HEK293 (cell line): ENCODE data around the gene SIKE1.

ENCODE experiments used
- CTCF ChIA-PET: fragments of 350-600 bp; formaldehyde crosslinking; extraction: SDS; loops from one replicate; lab custom pipeline; 2021; ENCODE audit warnings: antibody characterized with exemption; lab: Yijun Ruan, JAX
- POLR2A ChIA-PET: fragments of 300-600 bp; formaldehyde crosslinking; extraction: SDS; loops from one replicate; lab custom pipeline; 2020; ENCODE audit warnings: antibody characterized with exemption, inconsistent platforms; lab: Yijun Ruan, JAX
- H3K27ac ChIP-seq: fragments of 200-500 bp; sonication (Bioruptor generic); 2 replicates; pipeline ENCODE4 v1.5.1; 2014; ENCODE audit warnings: low read depth, low read length, control low read depth, inconsistent platforms; ENCODE audit errors: extremely low read depth
- H3K36me3 ChIP-seq, 2 experiments: fragments of 200-500 bp in 1 of 2; sonication (Bioruptor generic) in 1 of 2; 1 replicate in 1 of 2; 2 replicates in 1 of 2; pipeline ENCODE4 v1.5.1; 2014 to 2017; ENCODE audit warnings: inconsistent platforms in 2 of 2, low read length in 2 of 2; ENCODE audit not compliant: control insufficient read depth in 2 of 2, insufficient read depth in 1 of 2
- H3K4me1 ChIP-seq: fragments of 200-500 bp; sonication (Bioruptor generic); 2 replicates; pipeline ENCODE4 v1.5.1; 2014; ENCODE audit warnings: mild to moderate bottlenecking, low read length, inconsistent platforms; ENCODE audit not compliant: control insufficient read depth, insufficient read depth
- H3K4me3 ChIP-seq: 2 replicates; pipeline ENCODE4 v1.5.1; 2011; ENCODE audit warnings: low read depth, mild to moderate bottlenecking, control low read depth, low read length, moderate library complexity
- H3K9me3 ChIP-seq: fragments of 200-500 bp; sonication (Bioruptor generic); 2 replicates; pipeline ENCODE4 v1.5.1; 2014; ENCODE audit warnings: low read depth, low read length, inconsistent platforms; ENCODE audit not compliant: control insufficient read depth, insufficient read depth
- EGR2 ChIP-seq: fragments of 450-650 bp; formaldehyde crosslinking; IDR thresholded peaks from 2 replicates; pipeline ENCODE4 v1.5.1; 2016; ENCODE audit warnings: low read depth, missing biosample characterization, missing genetic modification characterization
- GLI4 ChIP-seq: fragments of 450-650 bp; formaldehyde crosslinking; IDR thresholded peaks from 2 replicates; pipeline ENCODE4 v1.5.1; 2016; ENCODE audit warnings: missing biosample characterization, missing genetic modification characterization
- GLIS1 ChIP-seq: fragments of 450-650 bp; formaldehyde crosslinking; IDR thresholded peaks from 2 replicates; pipeline ENCODE4 v1.5.1; 2016; ENCODE audit warnings: missing biosample characterization, missing genetic modification characterization
- KLF16 ChIP-seq: fragments of 450-650 bp; formaldehyde crosslinking; IDR thresholded peaks from 2 replicates; pipeline ENCODE4 v1.5.1; 2017; ENCODE audit warnings: missing biosample characterization, missing genetic modification characterization
- RBAK ChIP-seq: fragments of 450-650 bp; formaldehyde crosslinking; IDR thresholded peaks from 2 replicates; pipeline ENCODE4 v1.5.1; 2016; ENCODE audit warnings: missing biosample characterization, missing genetic modification characterization
- REPIN1 ChIP-seq: fragments of 450-650 bp; formaldehyde crosslinking; IDR thresholded peaks from 2 replicates; pipeline ENCODE4 v1.5.1; 2017; ENCODE audit warnings: missing biosample characterization, missing genetic modification characterization, low read depth
- SCRT2 ChIP-seq: fragments of 450-650 bp; formaldehyde crosslinking; IDR thresholded peaks from 2 replicates; pipeline ENCODE4 v1.5.1; 2016; ENCODE audit warnings: missing biosample characterization, missing genetic modification characterization
- SETDB1 ChIP-seq: IDR thresholded peaks from one replicate; pipeline ENCODE4 v1.6.1; 2017; ENCODE audit warnings: mild to moderate bottlenecking, low read length, moderate library complexity, mixed read lengths; ENCODE audit not compliant: insufficient read length
- SP3 ChIP-seq: fragments of 450-650 bp; formaldehyde crosslinking; IDR thresholded peaks from 2 replicates; pipeline ENCODE4 v1.5.1; 2016; ENCODE audit warnings: missing biosample characterization, missing genetic modification characterization
- YY1 ChIP-seq: fragments of 450-650 bp; formaldehyde crosslinking; IDR thresholded peaks from 2 replicates; pipeline ENCODE4 v1.5.1; 2018; ENCODE audit warnings: missing biosample characterization, missing genetic modification characterization
- ZBTB48 ChIP-seq: fragments of 450-650 bp; formaldehyde crosslinking; IDR thresholded peaks from 2 replicates; pipeline ENCODE4 v1.5.1; 2016; ENCODE audit warnings: missing biosample characterization, missing genetic modification characterization
- ZFP41 ChIP-seq: fragments of 450-650 bp; formaldehyde crosslinking; IDR thresholded peaks from 2 replicates; pipeline ENCODE4 v1.5.1; 2016; ENCODE audit warnings: missing biosample characterization, missing genetic modification characterization, borderline replicate concordance
- ZNF133 ChIP-seq: fragments of 450-650 bp; formaldehyde crosslinking; IDR thresholded peaks from 2 replicates; pipeline ENCODE4 v1.5.1; 2016; ENCODE audit warnings: missing biosample characterization, missing genetic modification characterization
- ZNF184 ChIP-seq: fragments of 450-650 bp; IDR thresholded peaks from 2 replicates; pipeline ENCODE4 v1.5.1; 2018; ENCODE audit warnings: missing biosample characterization, mild to moderate bottlenecking, missing genetic modification characterization
- ZNF19 ChIP-seq: fragments of 450-650 bp; formaldehyde crosslinking; IDR thresholded peaks from 2 replicates; pipeline ENCODE4; 2016; ENCODE audit warnings: missing biosample characterization, missing genetic modification characterization, low read depth
- ZNF223 ChIP-seq: fragments of 450-650 bp; formaldehyde crosslinking; IDR thresholded peaks from 2 replicates; pipeline ENCODE4 v1.5.1; 2016; ENCODE audit warnings: missing biosample characterization, missing genetic modification characterization
- ZNF24 ChIP-seq: fragments of 450-650 bp; formaldehyde crosslinking; IDR thresholded peaks from 2 replicates; pipeline ENCODE4 v1.5.1; 2016; ENCODE audit warnings: missing biosample characterization, missing genetic modification characterization
- ZNF311 ChIP-seq: fragments of 450-650 bp; formaldehyde crosslinking; IDR thresholded peaks from 2 replicates; pipeline ENCODE4 v1.5.1; 2017; ENCODE audit warnings: missing biosample characterization, missing genetic modification characterization, borderline replicate concordance
- ZNF341 ChIP-seq: fragments of 450-650 bp; formaldehyde crosslinking; IDR thresholded peaks from 2 replicates; pipeline ENCODE4; 2016; ENCODE audit warnings: low read depth, missing biosample characterization, missing genetic modification characterization
- ZNF366 ChIP-seq: fragments of 450-650 bp; formaldehyde crosslinking; conservative IDR thresholded peaks from 2 replicates; pipeline ENCODE4 v1.5.1; 2016; ENCODE audit warnings: missing biosample characterization, missing genetic modification characterization
- ZNF596 ChIP-seq: fragments of 450-650 bp; IDR thresholded peaks from 2 replicates; pipeline ENCODE4 v1.5.0; 2018; ENCODE audit warnings: missing biosample characterization, mild to moderate bottlenecking, missing genetic modification characterization, moderate library complexity
- ZNF629 ChIP-seq: fragments of 450-650 bp; formaldehyde crosslinking; IDR thresholded peaks from 2 replicates; pipeline ENCODE4 v1.5.1; 2017; ENCODE audit warnings: missing biosample characterization, missing genetic modification characterization
- ZNF658 ChIP-seq: fragments of 450-650 bp; formaldehyde crosslinking; IDR thresholded peaks from 2 replicates; pipeline ENCODE4; 2016; ENCODE audit warnings: missing biosample characterization, missing genetic modification characterization
- ZNF76 ChIP-seq: fragments of 450-650 bp; formaldehyde crosslinking; IDR thresholded peaks from 2 replicates; pipeline ENCODE4; 2016; ENCODE audit warnings: low read depth, missing biosample characterization, missing genetic modification characterization, borderline replicate concordance
- ZNF776 ChIP-seq: fragments of 450-650 bp; formaldehyde crosslinking; IDR thresholded peaks from 2 replicates; pipeline ENCODE4 v1.5.0; 2017; ENCODE audit warnings: missing biosample characterization, missing genetic modification characterization, borderline replicate concordance
- ZNF785 ChIP-seq: fragments of 450-650 bp; formaldehyde crosslinking; IDR thresholded peaks from 2 replicates; pipeline ENCODE4 v1.5.1; 2016; ENCODE audit warnings: missing biosample characterization, missing genetic modification characterization
- ZSCAN16 ChIP-seq: fragments of 450-650 bp; formaldehyde crosslinking; IDR thresholded peaks from 2 replicates; pipeline ENCODE4 v1.5.1; 2016; ENCODE audit warnings: missing biosample characterization, missing genetic modification characterization
- ZSCAN30 ChIP-seq: fragments of 450-650 bp; IDR thresholded peaks from 2 replicates; pipeline ENCODE4 v1.5.1; 2018; ENCODE audit warnings: missing biosample characterization, mild to moderate bottlenecking, missing genetic modification characterization, moderate library complexity
- TF ChIP-seq, protein P1 (sequence below): fragments of 450-650 bp; formaldehyde crosslinking; IDR thresholded peaks from 2 replicates; pipeline ENCODE4 v1.5.1; 2016; ENCODE audit warnings: missing biosample characterization, missing genetic modification characterization
- TF ChIP-seq, protein P2 (sequence below): fragments of 450-650 bp; formaldehyde crosslinking; IDR thresholded peaks from 2 replicates; pipeline ENCODE4 v1.5.1; 2016; ENCODE audit warnings: missing biosample characterization, missing genetic modification characterization
- TF ChIP-seq, protein P3 (sequence below): fragments of 450-650 bp; formaldehyde crosslinking; IDR thresholded peaks from 2 replicates; pipeline ENCODE4 v1.5.1; 2016; ENCODE audit warnings: missing biosample characterization, missing genetic modification characterization
- TF ChIP-seq, protein P4 (sequence below): fragments of 450-650 bp; formaldehyde crosslinking; IDR thresholded peaks from 2 replicates; pipeline ENCODE4 v1.5.1; 2016; ENCODE audit warnings: missing biosample characterization, missing genetic modification characterization

Gene SIKE1

DNA sequence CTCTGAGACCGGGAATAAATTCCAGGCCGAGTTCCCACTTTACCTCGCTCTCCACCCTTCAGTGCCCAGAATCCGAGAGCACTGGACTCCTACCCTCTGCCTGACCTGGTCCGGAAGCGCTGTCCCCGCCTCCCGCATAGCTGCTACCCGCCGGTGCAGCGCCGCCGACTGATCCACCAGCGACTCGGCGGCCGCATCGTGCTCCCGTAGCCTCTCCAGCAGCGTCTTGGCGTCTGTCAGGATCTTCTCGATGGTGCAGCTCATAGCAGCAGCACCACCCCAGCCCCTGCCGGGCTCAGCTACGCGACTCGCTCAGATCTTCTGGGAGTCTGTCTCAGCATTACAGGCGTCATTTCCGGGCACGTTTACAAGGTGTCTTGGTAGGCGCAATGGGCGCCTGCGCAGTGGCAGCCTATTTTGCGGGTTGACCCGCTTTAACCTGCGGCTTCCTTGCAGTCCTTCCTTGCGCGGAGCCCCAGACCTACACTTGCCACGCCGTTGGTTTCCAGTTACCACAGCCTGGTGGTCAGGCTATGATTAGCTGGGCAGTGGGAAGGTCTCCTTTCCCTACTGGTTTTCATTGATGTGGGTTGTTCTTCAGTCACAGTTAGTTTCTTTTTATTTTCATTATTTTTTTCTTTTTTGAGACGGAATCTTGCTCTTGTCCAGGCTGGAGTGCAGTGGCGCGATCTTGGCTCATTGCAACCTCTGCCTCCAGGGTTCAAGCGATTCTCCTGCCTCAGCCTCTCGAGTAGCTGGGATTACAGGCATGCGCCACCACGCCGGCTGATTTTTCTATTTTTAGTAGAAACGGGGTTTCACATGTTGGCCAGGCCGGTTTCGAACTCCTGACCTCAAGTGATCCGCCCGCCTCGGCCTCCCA, at the start of gene SIKE1:
Gene SIKE1 (minus strand): TSS at position 342 of the 883 bp plus-strand sequence. CDS start 78 bp downstream, at position 264.
- Histone ChIP-seq H3K27ac (peak within 1 kb of the TSS; percentile 74), H3K9me3 (no peaks in the 10 kb centered on the region), H3K36me3 (peaks cover 8 to 36% of the 10 kb centered on the region in 2 experiments; a peak in 2 of 3 replicates), H3K4me3 (peak within 1 kb of the TSS; percentile 95), H3K4me1 (no peaks in the 10 kb centered on the region)
- ChIA-PET CTCF (interaction anchor here (0.6 kb wide), 3 partner anchors 232 to 324 kb away, joined by 3 read pairs; no protein-coding TSS in a partner anchor), POLR2A (interaction anchor here (0.6 to 1.2 kb wide), 7 partner anchors 9 to 64 kb away, joined by 3 to 7 read pairs (median 4); partner anchors contain the start of gene NRAS)
- TF ChIP-seq GLI4 (tag by site-specific recombination) (peak; percentile 34; the same call in 1 of the 2 replicates), ZNF596 (no peak), ZSCAN30 (tag by site-specific recombination) (0 out of 2 replicates have a peak, but pooled peaks have one; percentile 7), ZNF776 (no peak), SCRT2 (tag by site-specific recombination) (0 out of 2 replicates have a peak, but pooled peaks have one; percentile 24), ZNF785 (no peak), KLF16 (tag by site-specific recombination) (peak; percentile 46; the same call in 1 of the 2 replicates), ZFP41 (tag by site-specific recombination) (no peak), ZNF223 (tag by site-specific recombination) (no peak), ZNF341 (tag by site-specific recombination) (peak; percentile 81), ZNF24 (tag by site-specific recombination) (no peak), ZSCAN16 (tag by site-specific recombination) (no peak), SP3 (tag by site-specific recombination) (peak; percentile 50; the same call in 1 of the 2 replicates), YY1 (tag by site-specific recombination) (no peak), ZNF184 (tag by site-specific recombination) (no peak), EGR2 (no peak), GLIS1 (tag by site-specific recombination) (peak; percentile 57), ZNF629 (tag by site-specific recombination) (peak; percentile 76), RBAK (tag by site-specific recombination) (no peak), SETDB1 (peak; percentile 50), ZNF366 (tag by site-specific recombination) (no peak), ZNF19 (tag by site-specific recombination) (no peak), ZNF658 (tag by site-specific recombination) (no peak), REPIN1 (no peak), ZBTB48 (tag by site-specific recombination) (peak; percentile 84), ZNF133 (tag by site-specific recombination) (peak; percentile 64), ZNF311 (tag by site-specific recombination) (no peak), ZNF76 (tag by site-specific recombination) (peak; percentile 88)
- TF ChIP-seq, protein P1, sequence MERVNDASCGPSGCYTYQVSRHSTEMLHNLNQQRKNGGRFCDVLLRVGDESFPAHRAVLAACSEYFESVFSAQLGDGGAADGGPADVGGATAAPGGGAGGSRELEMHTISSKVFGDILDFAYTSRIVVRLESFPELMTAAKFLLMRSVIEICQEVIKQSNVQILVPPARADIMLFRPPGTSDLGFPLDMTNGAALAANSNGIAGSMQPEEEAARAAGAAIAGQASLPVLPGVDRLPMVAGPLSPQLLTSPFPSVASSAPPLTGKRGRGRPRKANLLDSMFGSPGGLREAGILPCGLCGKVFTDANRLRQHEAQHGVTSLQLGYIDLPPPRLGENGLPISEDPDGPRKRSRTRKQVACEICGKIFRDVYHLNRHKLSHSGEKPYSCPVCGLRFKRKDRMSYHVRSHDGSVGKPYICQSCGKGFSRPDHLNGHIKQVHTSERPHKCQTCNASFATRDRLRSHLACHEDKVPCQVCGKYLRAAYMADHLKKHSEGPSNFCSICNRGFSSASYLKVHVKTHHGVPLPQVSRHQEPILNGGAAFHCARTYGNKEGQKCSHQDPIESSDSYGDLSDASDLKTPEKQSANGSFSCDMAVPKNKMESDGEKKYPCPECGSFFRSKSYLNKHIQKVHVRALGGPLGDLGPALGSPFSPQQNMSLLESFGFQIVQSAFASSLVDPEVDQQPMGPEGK: 0 out of 2 replicates have a peak, but pooled peaks have one; percentile 20
- TF ChIP-seq, protein P2, sequence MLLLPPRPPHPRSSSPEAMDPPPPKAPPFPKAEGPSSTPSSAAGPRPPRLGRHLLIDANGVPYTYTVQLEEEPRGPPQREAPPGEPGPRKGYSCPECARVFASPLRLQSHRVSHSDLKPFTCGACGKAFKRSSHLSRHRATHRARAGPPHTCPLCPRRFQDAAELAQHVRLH (tag by site-specific recombination): peak; percentile 84
- TF ChIP-seq, protein P3, sequence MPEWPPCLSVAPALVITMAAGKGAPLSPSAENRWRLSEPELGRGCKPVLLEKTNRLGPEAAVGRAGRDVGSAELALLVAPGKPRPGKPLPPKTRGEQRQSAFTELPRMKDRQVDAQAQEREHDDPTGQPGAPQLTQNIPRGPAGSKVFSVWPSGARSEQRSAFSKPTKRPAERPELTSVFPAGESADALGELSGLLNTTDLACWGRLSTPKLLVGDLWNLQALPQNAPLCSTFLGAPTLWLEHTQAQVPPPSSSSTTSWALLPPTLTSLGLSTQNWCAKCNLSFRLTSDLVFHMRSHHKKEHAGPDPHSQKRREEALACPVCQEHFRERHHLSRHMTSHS (tag by site-specific recombination): no peak
- TF ChIP-seq, protein P4, sequence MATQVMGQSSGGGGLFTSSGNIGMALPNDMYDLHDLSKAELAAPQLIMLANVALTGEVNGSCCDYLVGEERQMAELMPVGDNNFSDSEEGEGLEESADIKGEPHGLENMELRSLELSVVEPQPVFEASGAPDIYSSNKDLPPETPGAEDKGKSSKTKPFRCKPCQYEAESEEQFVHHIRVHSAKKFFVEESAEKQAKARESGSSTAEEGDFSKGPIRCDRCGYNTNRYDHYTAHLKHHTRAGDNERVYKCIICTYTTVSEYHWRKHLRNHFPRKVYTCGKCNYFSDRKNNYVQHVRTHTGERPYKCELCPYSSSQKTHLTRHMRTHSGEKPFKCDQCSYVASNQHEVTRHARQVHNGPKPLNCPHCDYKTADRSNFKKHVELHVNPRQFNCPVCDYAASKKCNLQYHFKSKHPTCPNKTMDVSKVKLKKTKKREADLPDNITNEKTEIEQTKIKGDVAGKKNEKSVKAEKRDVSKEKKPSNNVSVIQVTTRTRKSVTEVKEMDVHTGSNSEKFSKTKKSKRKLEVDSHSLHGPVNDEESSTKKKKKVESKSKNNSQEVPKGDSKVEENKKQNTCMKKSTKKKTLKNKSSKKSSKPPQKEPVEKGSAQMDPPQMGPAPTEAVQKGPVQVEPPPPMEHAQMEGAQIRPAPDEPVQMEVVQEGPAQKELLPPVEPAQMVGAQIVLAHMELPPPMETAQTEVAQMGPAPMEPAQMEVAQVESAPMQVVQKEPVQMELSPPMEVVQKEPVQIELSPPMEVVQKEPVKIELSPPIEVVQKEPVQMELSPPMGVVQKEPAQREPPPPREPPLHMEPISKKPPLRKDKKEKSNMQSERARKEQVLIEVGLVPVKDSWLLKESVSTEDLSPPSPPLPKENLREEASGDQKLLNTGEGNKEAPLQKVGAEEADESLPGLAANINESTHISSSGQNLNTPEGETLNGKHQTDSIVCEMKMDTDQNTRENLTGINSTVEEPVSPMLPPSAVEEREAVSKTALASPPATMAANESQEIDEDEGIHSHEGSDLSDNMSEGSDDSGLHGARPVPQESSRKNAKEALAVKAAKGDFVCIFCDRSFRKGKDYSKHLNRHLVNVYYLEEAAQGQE (tag by site-specific recombination): peak; percentile 27
